Neural crest cell (in vitro differentiated cells): ENCODE results near the gene SAMD14. TPM values are rescaled to one million over a fixed set of nuclear protein-coding genes. Genes with fewer than 3 reads are reported as not detected.
A peak's percentile ranks its signal among the peaks of the same experiment; 100 is the strongest.

Source experiments
- DNase-seq: peaks from one replicate; pipeline ENCODE4 v3.0.0; 2021; ENCODE audit warnings: low read depth, mixed read lengths, low spot score
- H3K27ac Mint-ChIP-seq: one replicate; pipeline ENCODE4 v1.8.0; 2021; ENCODE audit warnings: mild to moderate bottlenecking, mixed read lengths; ENCODE audit not compliant: unreplicated experiment
- H3K27me3 Mint-ChIP-seq: 2 replicates; pipeline ENCODE4 v1.8.0; 2021; ENCODE audit warnings: low read depth, mild to moderate bottlenecking, mixed read lengths
- H3K36me3 Mint-ChIP-seq: 2 replicates; pipeline ENCODE4 v1.8.0; 2021; ENCODE audit warnings: low read depth, mild to moderate bottlenecking, mixed read lengths
- H3K4me1 Mint-ChIP-seq: 2 replicates; pipeline ENCODE4 v1.8.0; 2021; ENCODE audit warnings: mixed read lengths
- H3K4me3 Mint-ChIP-seq: one replicate; pipeline ENCODE4 v1.8.0; 2021; ENCODE audit warnings: mild to moderate bottlenecking, mixed read lengths
- H3K9me3 Mint-ChIP-seq: 2 replicates; pipeline ENCODE4 v1.8.0; 2021; ENCODE audit warnings: mixed read lengths
- total RNA-seq: library from RNA; stranded (reverse); gene quantifications from 2 replicates; pipeline ENCODE4 v1.2.1, GENCODE V29; 2021
- TF ChIP-seq, protein P1 (sequence below): fragments of 200-600 bp; sonication (generic); conservative IDR thresholded peaks from 2 replicates; pipeline ENCODE4 v1.5.0; 2021; ENCODE audit warnings: antibody characterized with exemption, mild to moderate bottlenecking

The SAMD14 gene
- total RNA-seq, 1 donor from 2014 or later = 28.7 TPM

DNA sequence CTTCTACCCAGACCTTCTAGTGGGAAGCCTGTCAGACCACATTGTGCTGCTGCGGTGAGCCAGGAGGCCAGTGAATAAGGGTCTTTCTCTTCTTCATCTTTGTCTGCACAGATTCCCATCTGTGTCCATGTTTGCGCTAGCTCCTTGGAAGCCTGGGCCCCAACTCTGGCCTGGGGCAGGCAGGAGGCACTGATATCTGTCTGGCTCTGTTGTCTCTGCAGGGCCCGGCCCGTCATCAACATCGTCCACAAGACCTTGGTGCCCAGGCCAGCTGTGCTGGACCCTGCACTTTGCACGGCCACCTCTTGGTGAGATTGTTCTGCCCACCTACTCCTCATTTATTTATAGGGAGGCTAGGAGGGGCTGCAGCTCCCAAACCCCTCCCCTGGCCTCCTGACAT is 55.7 kb downstream of the SAMD14 start:
- Mint-ChIP-seq H3K4me1 (peaks cover 8% of the 10 kb centered on the region), H3K27me3 (no peaks in the 10 kb centered on the region), H3K4me3 (no peak overlapping the region), H3K9me3 (no peaks in the 10 kb centered on the region), H3K36me3 (no peaks in the 10 kb centered on the region), H3K27ac (no peak overlapping the region)
- TF ChIP-seq, protein P1, sequence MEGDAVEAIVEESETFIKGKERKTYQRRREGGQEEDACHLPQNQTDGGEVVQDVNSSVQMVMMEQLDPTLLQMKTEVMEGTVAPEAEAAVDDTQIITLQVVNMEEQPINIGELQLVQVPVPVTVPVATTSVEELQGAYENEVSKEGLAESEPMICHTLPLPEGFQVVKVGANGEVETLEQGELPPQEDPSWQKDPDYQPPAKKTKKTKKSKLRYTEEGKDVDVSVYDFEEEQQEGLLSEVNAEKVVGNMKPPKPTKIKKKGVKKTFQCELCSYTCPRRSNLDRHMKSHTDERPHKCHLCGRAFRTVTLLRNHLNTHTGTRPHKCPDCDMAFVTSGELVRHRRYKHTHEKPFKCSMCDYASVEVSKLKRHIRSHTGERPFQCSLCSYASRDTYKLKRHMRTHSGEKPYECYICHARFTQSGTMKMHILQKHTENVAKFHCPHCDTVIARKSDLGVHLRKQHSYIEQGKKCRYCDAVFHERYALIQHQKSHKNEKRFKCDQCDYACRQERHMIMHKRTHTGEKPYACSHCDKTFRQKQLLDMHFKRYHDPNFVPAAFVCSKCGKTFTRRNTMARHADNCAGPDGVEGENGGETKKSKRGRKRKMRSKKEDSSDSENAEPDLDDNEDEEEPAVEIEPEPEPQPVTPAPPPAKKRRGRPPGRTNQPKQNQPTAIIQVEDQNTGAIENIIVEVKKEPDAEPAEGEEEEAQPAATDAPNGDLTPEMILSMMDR = no peak
- DNase-seq = no peak

DNA sequence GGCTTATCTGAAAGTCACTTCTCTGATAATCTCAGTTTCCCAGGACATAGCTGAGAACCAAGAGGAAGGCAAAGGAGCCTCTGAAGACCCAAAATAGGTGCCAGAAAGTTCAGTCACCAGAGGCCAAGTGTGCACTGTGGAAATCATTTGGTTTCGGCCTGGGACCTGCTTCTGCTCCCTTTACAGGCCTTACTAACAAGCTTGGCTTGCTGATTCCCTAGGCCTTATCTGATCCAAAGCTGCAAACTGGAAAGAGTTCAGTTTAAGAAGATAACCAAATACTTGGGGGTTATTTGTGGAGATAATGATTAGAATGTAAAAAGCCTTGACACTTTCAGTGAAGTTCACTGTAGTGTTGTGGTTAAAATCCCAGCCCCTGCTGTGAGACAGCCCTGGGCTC is 57.0 kb downstream of the SAMD14 start:
- no peak overlapping the region for H3K27ac Mint-ChIP-seq
- H3K36me3 Mint-ChIP-seq = no peaks in the 10 kb centered on the region
- H3K4me3 Mint-ChIP-seq = no peak overlapping the region
- H3K27me3 Mint-ChIP-seq = no peaks in the 10 kb centered on the region
- no peak for DNase-seq
- no peaks in the 10 kb centered on the region for H3K9me3 Mint-ChIP-seq
- peaks cover 8% of the 10 kb centered on the region for H3K4me1 Mint-ChIP-seq
- TF ChIP-seq, protein P1 = no peak

DNA sequence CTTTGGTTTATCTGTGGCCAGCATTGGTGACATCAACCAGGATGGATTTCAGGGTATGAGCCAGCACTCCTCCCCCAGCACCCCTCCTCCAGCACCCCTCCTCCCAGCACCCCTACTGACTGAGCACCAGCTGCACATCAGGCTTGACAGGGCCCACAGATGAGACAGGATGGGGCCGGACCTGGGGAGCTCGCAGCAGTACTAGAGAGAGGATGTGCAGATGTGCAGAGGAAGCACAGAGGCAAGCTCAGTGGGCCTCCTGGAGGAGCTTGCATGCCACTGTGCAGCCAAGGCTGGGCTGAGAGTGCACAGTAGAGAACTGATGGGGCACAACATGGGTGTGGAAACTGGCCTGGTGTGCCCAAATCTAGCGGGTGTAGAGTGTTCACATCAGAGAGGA is 57.8 kb downstream of the SAMD14 start:
- TF ChIP-seq, protein P1 = no peak
- no peak for DNase-seq
- peak overlapping the region; percentile 43 for H3K27ac Mint-ChIP-seq
- H3K4me3 Mint-ChIP-seq = no peak overlapping the region
- peaks cover 8% of the 10 kb centered on the region for H3K4me1 Mint-ChIP-seq
- H3K27me3 Mint-ChIP-seq = no peaks in the 10 kb centered on the region
- no peaks in the 10 kb centered on the region for H3K9me3 Mint-ChIP-seq
- H3K36me3 Mint-ChIP-seq = no peaks in the 10 kb centered on the region

DNA sequence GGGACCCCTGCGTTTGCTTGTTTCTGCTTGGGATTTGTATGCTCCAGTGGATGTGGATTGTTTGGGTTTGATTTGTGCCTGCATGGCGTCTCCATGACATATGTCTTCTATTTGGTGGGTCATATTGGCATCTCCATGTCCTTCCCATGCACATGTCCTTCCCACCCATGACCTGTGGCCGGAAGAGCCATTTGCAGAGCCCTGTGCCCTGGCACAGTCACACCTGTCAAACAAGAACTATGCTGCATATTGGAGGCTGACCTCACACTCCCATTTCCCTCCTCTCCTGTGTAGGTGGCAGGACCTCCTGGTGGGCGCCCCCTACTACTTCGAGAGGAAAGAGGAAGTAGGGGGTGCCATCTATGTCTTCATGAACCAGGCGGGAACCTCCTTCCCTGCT is 58.3 kb downstream of the SAMD14 start:
- TF ChIP-seq, protein P1 = no peak
- Mint-ChIP-seq H3K4me3 (no peak overlapping the region), H3K27me3 (no peaks in the 10 kb centered on the region), H3K36me3 (no peaks in the 10 kb centered on the region), H3K4me1 (peaks cover 8% of the 10 kb centered on the region), H3K9me3 (no peaks in the 10 kb centered on the region), H3K27ac (no peak overlapping the region)
- no peak for DNase-seq

DNA sequence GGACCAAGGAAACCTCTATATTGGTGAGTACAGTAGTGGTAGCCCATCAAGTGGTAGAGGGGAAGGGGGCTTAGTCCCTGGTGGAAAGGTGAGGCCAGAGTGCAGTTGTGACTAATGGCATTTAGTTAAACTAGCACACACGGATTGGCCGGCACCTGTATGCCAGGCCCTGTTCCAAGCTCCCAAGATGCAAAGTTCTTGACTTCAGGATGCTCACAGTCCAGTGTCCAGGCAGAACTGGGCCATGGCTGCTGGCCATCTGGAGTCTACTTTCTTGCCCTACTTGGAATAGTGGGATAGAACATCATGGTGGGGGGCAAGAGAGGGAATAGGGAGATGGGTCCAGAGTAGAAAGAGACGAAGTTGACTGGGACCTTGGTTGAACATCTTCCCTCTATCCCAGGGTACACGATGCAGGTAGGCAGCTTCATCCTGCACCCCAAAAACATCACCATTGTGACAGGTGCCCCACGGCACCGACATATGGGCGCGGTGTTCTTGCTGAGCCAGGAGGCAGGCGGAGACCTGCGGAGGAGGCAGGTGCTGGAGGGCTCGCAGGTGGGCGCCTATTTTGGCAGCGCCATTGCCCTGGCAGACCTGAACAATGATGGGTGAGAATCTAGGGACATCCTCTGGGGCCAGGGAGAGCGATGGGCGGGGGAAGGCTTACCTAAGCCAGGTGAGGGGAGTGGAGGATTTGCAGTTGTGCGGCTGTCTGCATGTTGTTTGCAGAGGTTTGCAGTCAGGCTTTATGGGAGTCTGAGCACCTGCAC is 58.9 kb downstream of the SAMD14 start:
- no peak overlapping the region for H3K27ac Mint-ChIP-seq
- no peaks in the 10 kb centered on the region for H3K27me3 Mint-ChIP-seq
- no peaks in the 10 kb centered on the region for H3K36me3 Mint-ChIP-seq
- TF ChIP-seq, protein P1 = no peak
- H3K4me1 Mint-ChIP-seq = peaks cover 8% of the 10 kb centered on the region
- no peak for DNase-seq
- H3K9me3 Mint-ChIP-seq = no peaks in the 10 kb centered on the region
- H3K4me3 Mint-ChIP-seq = no peak overlapping the region
